ENCODE data around the gene ERGIC1. TPM values are rescaled to one million over a fixed set of nuclear protein-coding genes. Genes with fewer than 3 reads are reported as not detected.
"Not testable (repeated sequence)": the region's sequence is repeated elsewhere in the genome, so short reads cannot be mapped to it uniquely, and the experiment has no call there.

ERGIC1 gene
- total RNA-seq, 2 donors from 2014 or later: 173 to 191 TPM

DNA sequence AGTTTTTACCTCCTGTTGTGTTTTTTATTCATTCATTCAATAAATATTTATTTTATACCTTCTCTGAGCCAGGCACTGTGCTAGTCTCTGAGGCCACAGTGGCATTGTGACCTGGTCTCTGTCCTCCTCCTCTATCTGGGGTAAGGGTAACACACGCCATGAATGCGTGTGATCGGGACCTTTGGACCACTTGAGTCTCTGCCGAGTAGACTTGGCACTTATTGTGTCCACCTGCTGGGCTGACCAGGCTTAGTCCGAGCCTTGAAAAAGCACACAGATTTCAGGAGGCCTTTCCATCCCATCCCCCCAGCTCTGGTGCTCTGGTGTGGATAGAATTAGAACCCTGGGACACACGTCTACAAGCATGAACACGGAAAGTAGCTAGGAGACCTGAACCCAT is 58.7 kb downstream of the ERGIC1 start:
- Histone ChIP-seq H3K4me1 (no peaks in the 10 kb centered on the region), H3K4me3 (no peak overlapping the region), H3K27ac (peak overlapping the region; percentile 5), H3K9me3 (no peaks in the 10 kb centered on the region), H3K36me3 (no peaks in the 10 kb centered on the region), H3K27me3 (no peaks in the 10 kb centered on the region), H3K9ac (ENCODE audit: low read depth in 2 of 2, low read length in 2 of 2) (no peak overlapping the region)
- DNase-seq: no peak
- intact Hi-C loops (cut with DNase I): no loop called here
- TF ChIP-seq CTCF (IDR thresholded peaks at IDR 0.05): no peak

DNA sequence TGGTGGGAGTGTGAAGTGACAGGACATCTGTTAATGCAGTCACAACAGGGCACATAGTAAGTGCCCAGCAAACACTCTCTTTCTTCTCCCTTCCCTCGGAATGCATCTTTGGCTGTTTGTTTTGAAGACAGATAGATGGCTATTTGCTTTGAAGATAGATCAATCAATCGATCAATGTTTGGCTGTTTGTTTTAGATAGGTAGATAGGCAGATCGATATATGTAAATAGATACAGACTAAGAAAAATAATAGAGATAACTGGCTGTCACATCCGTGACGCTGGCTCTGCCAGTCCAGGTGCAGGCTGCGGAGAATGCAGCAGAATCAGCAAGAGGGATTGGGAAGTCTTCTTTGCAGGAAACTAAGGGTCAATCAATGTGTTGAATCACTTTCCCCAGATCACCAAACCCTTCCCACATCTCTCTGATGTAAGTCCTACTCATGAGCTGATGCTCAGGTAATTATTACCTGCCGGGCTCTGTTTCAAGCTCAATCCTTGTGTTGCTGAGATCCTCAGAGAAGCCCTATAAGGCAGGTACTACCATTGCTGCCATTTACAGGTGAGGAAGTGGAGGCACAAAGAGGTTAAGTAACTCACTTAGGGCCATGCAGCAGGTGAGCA is 60.8 kb downstream of the ERGIC1 start:
- no peak for DNase-seq
- Histone ChIP-seq H3K4me3 (no peak overlapping the region), H3K9me3 (no peaks in the 10 kb centered on the region), H3K27me3 (no peaks in the 10 kb centered on the region), H3K4me1 (no peaks in the 10 kb centered on the region), H3K9ac (ENCODE audit: low read depth in 2 of 2, low read length in 2 of 2) (no peak overlapping the region), H3K27ac (no peak overlapping the region), H3K36me3 (peaks cover 8% of the 10 kb centered on the region)
- TF ChIP-seq CTCF (IDR thresholded peaks at IDR 0.05): no peak
- intact Hi-C loops (cut with DNase I): no loop called here

DNA sequence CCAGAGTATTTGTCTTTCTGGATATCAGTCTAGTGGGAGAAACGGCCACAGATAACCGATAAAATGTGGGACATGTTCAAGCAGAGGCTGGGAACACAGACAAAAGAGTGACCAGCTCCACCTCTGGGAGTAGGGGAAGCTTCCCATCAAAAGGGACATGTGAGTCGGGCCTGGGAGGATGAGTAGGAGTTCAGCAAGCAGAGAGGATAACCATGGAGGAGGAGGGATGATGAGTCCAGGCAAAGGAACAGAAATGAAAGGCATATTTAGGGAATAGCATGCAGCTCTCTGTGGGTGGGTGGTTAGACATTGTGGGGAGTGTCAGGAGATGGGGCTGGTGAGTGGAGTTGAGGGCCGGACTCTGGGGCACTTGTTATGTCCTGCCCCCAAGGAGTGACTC is 61.5 kb downstream of the ERGIC1 start:
- H3K4me3 ChIP-seq: no peak overlapping the region
- no peak overlapping the region for H3K9ac ChIP-seq (ENCODE audit: low read depth in 2 of 2, low read length in 2 of 2)
- no peak for DNase-seq
- no peak overlapping the region for H3K27ac ChIP-seq
- no peaks in the 10 kb centered on the region for H3K4me1 ChIP-seq
- intact Hi-C loops (cut with DNase I): no loop called here
- H3K27me3 ChIP-seq: no peaks in the 10 kb centered on the region
- peaks cover 8% of the 10 kb centered on the region for H3K36me3 ChIP-seq
- no peaks in the 10 kb centered on the region for H3K9me3 ChIP-seq
- no peak for TF ChIP-seq CTCF (IDR thresholded peaks at IDR 0.05)

- no peak for TF ChIP-seq CTCF (IDR thresholded peaks at IDR 0.05)
- no peaks in the 10 kb centered on the region for H3K27me3 ChIP-seq
- no peak overlapping the region for H3K9ac ChIP-seq (ENCODE audit: low read depth in 2 of 2, low read length in 2 of 2)
- no peak overlapping the region for H3K4me3 ChIP-seq
- no peaks in the 10 kb centered on the region for H3K4me1 ChIP-seq
- H3K9me3 ChIP-seq: no peaks in the 10 kb centered on the region
- H3K27ac ChIP-seq: peak overlapping the region; percentile 75
- intact Hi-C loops (cut with DNase I): no loop called here
- no peak for DNase-seq
- H3K36me3 ChIP-seq: peaks cover 8% of the 10 kb centered on the region
Observed at GRCh38 chr5:172896465-172896864, 62.4 kb downstream of the ERGIC1 start.

- H3K4me1 ChIP-seq; intact Hi-C loops (cut with DNase I); DNase-seq; H3K9me3 ChIP-seq; H3K36me3 ChIP-seq; H3K4me3 ChIP-seq; H3K27me3 ChIP-seq: not testable (repeated sequence)
- Histone ChIP-seq H3K9ac (ENCODE audit: low read depth in 2 of 2, low read length in 2 of 2) (peak overlapping the region in 1 of 2 donors; percentile 12), H3K27ac (peak overlapping the region; percentile 75)
Observed at GRCh38 chr5:172897067-172897466, 63.0 kb downstream of the ERGIC1 start.

DNA sequence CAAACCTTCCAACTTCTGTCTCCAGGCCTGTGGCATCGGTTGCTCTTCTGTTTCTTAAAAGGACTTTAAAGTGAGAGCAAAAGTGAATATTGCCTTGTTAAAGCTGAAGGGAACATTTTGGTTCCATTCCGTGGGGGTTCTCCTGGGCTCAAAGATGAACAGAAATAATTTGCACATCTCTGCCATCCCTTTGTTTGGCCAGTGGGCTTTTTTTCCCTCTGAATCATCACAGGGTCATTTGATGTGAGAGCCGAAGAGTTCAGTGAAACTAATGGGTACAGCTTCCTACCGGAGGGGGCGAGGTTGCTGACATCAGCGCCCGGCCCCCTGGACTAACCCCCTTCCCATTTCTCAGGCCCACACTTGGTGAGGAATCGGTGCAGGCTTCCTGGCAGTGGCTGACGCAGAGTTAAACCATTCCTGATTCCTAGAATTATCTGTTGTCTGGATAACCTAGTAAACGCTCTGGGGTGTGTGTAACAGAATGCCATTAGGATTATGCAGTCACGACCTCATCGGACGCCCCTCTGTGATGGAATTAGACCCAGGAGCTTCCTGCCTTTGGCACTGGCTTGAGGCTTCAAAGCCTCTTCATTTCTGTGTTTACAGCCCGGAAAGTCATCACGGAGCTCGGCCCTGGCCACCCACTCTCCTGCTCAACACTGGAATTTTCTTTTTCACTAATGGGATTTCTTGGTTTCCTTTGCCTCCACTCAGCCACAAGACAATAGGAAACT is 63.6 kb downstream of the ERGIC1 start:
- Histone ChIP-seq H3K4me3 (no peak overlapping the region), H3K27me3 (no peaks in the 10 kb centered on the region), H3K9ac (ENCODE audit: low read depth in 2 of 2, low read length in 2 of 2) (peak overlapping the region; percentile 60 to 72), H3K27ac (peak overlapping the region; percentile 75), H3K9me3 (no peaks in the 10 kb centered on the region), H3K36me3 (peaks cover 8% of the 10 kb centered on the region), H3K4me1 (no peaks in the 10 kb centered on the region)
- DNase-seq: no peak
- no peak for TF ChIP-seq CTCF (IDR thresholded peaks at IDR 0.05)
- intact Hi-C loops (cut with DNase I): no loop called here
